Left ventricle myocardium inferior (tissue), 1 donor: ENCODE measurements around the gene TMCO4. TPM values are rescaled to one million over a fixed set of nuclear protein-coding genes. Genes with fewer than 3 reads are reported as not detected.
A peak's percentile ranks its signal among the peaks of the same experiment; 100 is the strongest.
"Not testable (repeated sequence)": the region's sequence is repeated elsewhere in the genome, so short reads cannot be mapped to it uniquely, and the experiment has no call there.

Source experiments
- DNase-seq: peaks from one replicate; pipeline ENCODE4 v3.0.0-alpha.2; 2020
- H3K27ac ChIP-seq: fragments of 200-600 bp; replicated peaks from 2 replicates; pipeline ENCODE4 v1.8.0; 2021
- H3K27me3 ChIP-seq: fragments of 200-600 bp; 2 replicates; pipeline ENCODE4 v1.8.0; 2021; ENCODE audit warnings: low read depth
- H3K36me3 ChIP-seq: fragments of 200-600 bp; 2 replicates; pipeline ENCODE4 v1.8.0; 2021
- H3K4me1 ChIP-seq: fragments of 200-600 bp; 2 replicates; pipeline ENCODE4 v1.8.0; 2021
- H3K4me3 ChIP-seq: fragments of 200-600 bp; 2 replicates; pipeline ENCODE4 v1.8.0; 2021; ENCODE audit warnings: mild to moderate bottlenecking, moderate library complexity
- H3K9me3 ChIP-seq: fragments of 200-600 bp; replicated peaks from 2 replicates; pipeline ENCODE4 v1.8.0; 2021
- intact Hi-C: fragments of 100-400 bp; cut with micrococcal nuclease; formaldehyde crosslinking; loops from one replicate; pipeline ENCODE4 v1.11.0; 2022
- long read RNA-seq: library from polyadenylated mRNA; unstranded; transcript quantifications from one replicate; pipeline ENCODE4 v2.0.0, GENCODE V29; 2021
- total RNA-seq: library from RNA; stranded (reverse); fragmentation: NEBNext Ultra II Directional; extraction: Animal tissue kit (Norgen Biotek cat#: 25700); gene quantifications from one replicate; pipeline ENCODE4 v1.2.1, GENCODE V29; 2021
- TF ChIP-seq, protein P1 (sequence below): fragments of 200-600 bp; IDR thresholded peaks from 2 replicates; pipeline ENCODE4 v1.8.0; 2021; ENCODE audit warnings: antibody characterized with exemption, mild to moderate bottlenecking, borderline replicate concordance
- donor health status: DM: no; HTN: yes; CAD: no; lungs with severe emphysema.

The TMCO4 gene
- total RNA-seq, result 8.6 TPM
- long read RNA-seq, partial matches to known transcripts, result 4 of 45 reads
- long read RNA-seq, other reads (novel, unspliced or antisense), result 37 of 45 reads

DNA sequence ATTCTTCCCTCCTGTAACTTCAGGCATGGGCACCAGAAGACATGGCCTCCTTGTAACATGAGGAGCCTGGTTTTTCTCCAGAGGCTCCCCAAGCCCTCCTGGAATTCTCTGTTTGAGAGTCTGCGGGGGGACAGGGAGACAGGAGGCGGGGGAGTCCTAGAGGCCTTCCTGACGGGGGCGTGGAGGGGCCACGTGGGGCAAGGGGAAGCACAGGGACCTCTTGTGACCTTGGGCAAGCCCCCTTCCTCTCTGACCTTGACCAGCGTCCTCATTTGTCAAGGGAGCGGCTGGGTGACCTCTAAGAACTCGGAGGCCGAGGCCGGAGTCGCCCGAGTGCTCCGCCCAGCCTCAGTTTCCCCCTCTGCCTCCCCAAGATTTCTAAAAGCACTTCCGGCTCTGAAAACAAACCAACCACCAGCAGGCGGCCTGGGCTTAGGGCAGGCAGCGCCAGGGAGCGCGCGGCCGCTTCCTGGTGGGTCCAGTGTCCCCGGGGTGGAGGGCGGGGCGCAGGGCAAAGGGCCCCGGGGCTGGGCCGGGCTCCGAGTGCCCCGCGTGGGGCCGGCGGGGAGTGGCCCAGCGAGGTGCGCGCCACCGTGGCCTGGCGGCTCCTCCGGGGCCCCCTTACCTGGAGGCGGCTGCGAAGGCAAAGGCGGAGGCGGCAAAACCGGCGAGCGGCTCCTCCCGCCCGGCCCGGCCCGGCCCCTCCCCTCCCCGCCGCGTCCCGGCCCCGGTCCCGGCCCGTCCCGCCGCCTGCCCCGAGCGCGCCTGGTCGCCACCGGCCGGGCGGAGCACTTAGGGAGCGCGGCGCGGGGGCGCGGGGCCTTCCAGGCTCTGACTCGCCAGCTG, at the start of gene TMCO4:
Gene TMCO4, minus strand, starts transcription at position 687 of the 846 bp plus-strand sequence. CDS start 19,158 bp downstream, outside the sequence.
- TF ChIP-seq, protein P1, sequence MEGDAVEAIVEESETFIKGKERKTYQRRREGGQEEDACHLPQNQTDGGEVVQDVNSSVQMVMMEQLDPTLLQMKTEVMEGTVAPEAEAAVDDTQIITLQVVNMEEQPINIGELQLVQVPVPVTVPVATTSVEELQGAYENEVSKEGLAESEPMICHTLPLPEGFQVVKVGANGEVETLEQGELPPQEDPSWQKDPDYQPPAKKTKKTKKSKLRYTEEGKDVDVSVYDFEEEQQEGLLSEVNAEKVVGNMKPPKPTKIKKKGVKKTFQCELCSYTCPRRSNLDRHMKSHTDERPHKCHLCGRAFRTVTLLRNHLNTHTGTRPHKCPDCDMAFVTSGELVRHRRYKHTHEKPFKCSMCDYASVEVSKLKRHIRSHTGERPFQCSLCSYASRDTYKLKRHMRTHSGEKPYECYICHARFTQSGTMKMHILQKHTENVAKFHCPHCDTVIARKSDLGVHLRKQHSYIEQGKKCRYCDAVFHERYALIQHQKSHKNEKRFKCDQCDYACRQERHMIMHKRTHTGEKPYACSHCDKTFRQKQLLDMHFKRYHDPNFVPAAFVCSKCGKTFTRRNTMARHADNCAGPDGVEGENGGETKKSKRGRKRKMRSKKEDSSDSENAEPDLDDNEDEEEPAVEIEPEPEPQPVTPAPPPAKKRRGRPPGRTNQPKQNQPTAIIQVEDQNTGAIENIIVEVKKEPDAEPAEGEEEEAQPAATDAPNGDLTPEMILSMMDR, result peak; percentile 55
- Histone ChIP-seq H3K27ac (peak within 1 kb of the TSS; percentile 83), H3K4me1 (peaks cover 21% of the 10 kb centered on the region), H3K27me3 (peaks cover 14% of the 10 kb centered on the region), H3K36me3 (no peaks in the 10 kb centered on the region), H3K9me3 (no peaks in the 10 kb centered on the region), H3K4me3 (peak within 1 kb of the TSS; percentile 86)
- intact Hi-C loops, result no loop called here
- DNase-seq, result peak; percentile 71

DNA sequence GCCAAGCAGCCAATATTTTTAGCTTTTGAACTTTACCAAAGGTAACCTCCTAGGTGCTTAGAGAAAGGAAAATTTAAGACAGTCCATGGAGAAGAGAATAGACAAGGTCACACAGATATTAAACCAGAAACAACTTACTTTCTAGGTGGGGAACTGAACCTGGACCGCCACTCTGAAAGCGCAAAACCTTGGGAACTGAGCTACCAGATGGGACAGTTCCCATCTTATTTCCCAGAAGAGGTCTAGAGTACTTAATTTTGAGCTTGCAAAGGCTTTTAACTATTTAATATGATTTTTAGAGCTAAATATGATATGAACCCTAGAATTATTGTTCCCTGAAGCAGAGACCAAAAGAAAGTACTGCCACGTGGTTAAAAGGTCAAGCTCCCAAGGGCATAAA, 49.6 kb upstream of the TMCO4 start:
- DNase-seq, intact Hi-C loops, H3K36me3 ChIP-seq, H3K9me3 ChIP-seq, H3K27ac ChIP-seq, H3K4me3 ChIP-seq, H3K4me1 ChIP-seq: not testable (repeated sequence)
- peaks cover 56% of the 10 kb centered on the region for H3K27me3 ChIP-seq

DNA sequence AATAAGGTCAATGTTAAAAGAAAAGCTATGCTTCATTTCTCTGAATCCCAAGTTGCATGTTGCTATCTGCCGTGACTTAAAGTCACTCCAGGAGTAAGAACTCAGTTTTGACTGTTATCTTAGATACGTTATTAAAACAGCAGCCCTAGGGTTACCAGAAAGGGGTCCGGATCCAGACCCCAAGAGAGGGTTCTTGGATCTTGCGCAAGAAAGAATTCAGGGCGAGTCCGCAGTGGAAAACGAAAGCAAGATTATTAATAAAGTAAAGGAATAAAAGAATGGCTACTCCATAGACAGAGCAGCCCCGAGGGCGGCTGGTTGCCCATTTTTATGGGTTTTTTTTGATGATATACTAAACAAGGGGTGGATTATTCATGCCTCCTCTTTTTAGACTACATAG, 47.6 kb upstream of the TMCO4 start:
- H3K4me1 ChIP-seq, H3K36me3 ChIP-seq, H3K9me3 ChIP-seq, DNase-seq, intact Hi-C loops, H3K4me3 ChIP-seq, H3K27ac ChIP-seq: not testable (repeated sequence)
- peaks cover 52% of the 10 kb centered on the region for H3K27me3 ChIP-seq

DNA sequence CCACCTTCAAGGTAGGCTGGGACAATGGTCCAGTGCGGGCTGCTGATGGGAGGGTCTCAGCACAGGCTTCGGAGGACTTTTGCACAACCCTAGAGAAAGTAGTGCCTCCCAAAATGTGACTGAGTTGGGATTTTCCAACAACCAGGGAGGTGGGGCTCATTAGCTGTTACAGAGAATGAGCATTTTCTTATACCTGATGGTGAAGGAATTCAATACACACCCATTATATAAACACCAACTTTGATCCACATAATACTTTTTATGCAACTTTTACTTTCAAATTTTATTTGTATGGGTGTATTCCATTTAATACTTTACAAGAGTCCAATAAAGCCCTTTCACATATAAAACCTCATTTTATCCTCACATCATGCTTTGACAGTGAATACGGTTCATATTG, 46.6 kb upstream of the TMCO4 start:
- TF ChIP-seq, protein P1, result no peak
- H3K4me1 ChIP-seq, result no peaks in the 10 kb centered on the region

DNA sequence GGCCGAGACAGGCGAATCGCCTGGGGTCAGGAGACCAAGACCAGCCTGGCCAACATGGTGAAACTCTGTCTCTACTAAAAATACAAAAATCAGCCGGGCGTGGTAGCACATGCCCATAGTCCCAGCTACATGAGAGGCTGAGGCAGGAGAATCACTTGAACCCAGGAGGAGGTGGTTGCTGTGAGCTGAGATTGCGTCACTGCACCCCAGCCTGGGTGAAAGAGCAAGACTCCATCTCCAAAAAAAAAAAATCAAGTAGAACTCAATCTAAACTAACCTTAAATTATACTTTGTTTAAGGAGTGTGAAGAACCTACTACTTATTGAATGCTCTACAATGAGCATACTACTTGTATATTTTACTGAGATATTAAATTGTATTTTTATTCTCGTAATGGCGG, 45.8 kb upstream of the TMCO4 start:
- Histone ChIP-seq H3K4me1 (no peaks in the 10 kb centered on the region), H3K4me3 (no peak overlapping the region), H3K27me3 (peaks cover 44% of the 10 kb centered on the region), H3K36me3 (no peaks in the 10 kb centered on the region), H3K27ac (no peak overlapping the region), H3K9me3 (no peaks in the 10 kb centered on the region)
- no peak for DNase-seq
- TF ChIP-seq, protein P1, result no peak
- intact Hi-C loops, result no loop called here

More for the DNA sequence above, 46.6 kb upstream of the TMCO4 start:
- Histone ChIP-seq H3K9me3 (no peaks in the 10 kb centered on the region), H3K4me3 (no peak overlapping the region), H3K27ac (no peak overlapping the region), H3K27me3 (peaks cover 44% of the 10 kb centered on the region), H3K36me3 (no peaks in the 10 kb centered on the region)
- DNase-seq, result no peak
- intact Hi-C loops, result no loop called here

DNA sequence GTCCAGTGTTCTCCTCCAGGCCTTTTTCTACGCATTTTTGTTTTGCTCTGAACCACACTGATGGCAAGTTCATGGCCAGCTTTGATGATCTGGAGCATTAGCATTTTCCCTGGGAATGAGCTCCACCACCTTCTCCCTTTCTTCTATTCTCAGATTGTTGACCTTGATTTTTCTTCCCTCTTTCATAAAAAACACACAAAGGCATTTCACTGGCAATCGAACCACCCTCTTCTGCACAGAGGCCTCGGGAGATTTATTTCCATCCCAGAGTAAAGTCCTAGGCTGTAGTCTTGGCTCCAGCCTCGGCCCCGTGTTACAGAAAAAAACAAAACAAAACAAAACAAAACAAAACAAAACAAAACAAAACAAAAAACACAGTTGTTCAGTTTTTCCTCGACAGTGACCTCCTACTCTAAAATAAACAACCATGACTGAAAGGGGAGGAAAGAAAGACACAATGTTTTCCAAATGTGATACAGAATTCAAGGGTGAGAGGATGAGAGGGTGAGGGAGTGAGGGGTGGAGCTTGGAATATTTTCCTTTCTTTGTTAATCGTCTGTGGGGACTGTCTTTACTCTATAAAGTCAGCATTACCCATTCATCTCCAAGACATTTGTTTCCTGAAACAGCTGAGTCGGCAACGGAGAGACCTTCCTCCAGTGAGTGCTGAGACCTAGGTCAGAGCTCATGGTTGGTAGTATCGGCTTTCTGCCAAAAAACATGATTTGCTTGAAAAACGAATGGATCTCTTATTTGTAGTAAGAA, 45.2 kb upstream of the TMCO4 start:
- TF ChIP-seq, protein P1, result no peak
- no peaks in the 10 kb centered on the region for H3K4me1 ChIP-seq
- H3K27me3 ChIP-seq, result peaks cover 44% of the 10 kb centered on the region
- H3K4me3 ChIP-seq, result no peak overlapping the region
- H3K36me3 ChIP-seq, result no peaks in the 10 kb centered on the region
- no peak overlapping the region for H3K27ac ChIP-seq
- intact Hi-C loops, result no loop called here
- DNase-seq, result no peak
- H3K9me3 ChIP-seq, result no peaks in the 10 kb centered on the region
